SK-N-MC (cell line): Measurements from ENCODE around the gene PAFAH2.

Experiments used
- EZH2 ChIP-seq: fragments of 200-600 bp; sonication (generic); IDR thresholded peaks from one replicate; pipeline ENCODE4 v1.6.1; 2017; ENCODE audit warnings: antibody characterized with exemption
- FOXP2 ChIP-seq: optimal IDR thresholded peaks from 2 replicates; pipeline ENCODE3; 2011; ENCODE audit warnings: mild to moderate bottlenecking, moderate library complexity; ENCODE audit not compliant: insufficient read depth; ENCODE audit errors: extremely low read length, control extremely low read depth
- POLR2AphosphoS5 ChIP-seq: IDR thresholded peaks from 2 replicates; pipeline ENCODE4 v1.6.1; 2012; ENCODE audit warnings: mild to moderate bottlenecking, low read depth, low read length, borderline replicate concordance

GRCh38 chr1:25958465-25958864, 39.4 kb downstream of the PAFAH2 start:
- TF ChIP-seq POLR2AphosphoS5 = no peak
- TF ChIP-seq EZH2 = no peak
- TF ChIP-seq FOXP2 = no peak
